Aorta (tissue), 5 donors: Measurements from ENCODE around the gene BIK. TPM values are rescaled to one million over a fixed set of nuclear protein-coding genes. Genes with fewer than 3 reads are reported as not detected.

Experiments
- ATAC-seq: fragments of 200-7000 bp; cut with Tn5 transposase; one replicate; pipeline ENCODE4 v1.9.1; 2022; ENCODE audit warnings: moderate library complexity; ENCODE audit not compliant: low FRiP score
- DNase-seq, 2 donors: peaks; one replicate each; pipeline ENCODE4 v3.0.0-alpha.2; 2020
- H3K27ac ChIP-seq, 2 donors: one replicate each; pipeline ENCODE4 v1.5.1; 2013; ENCODE audit warnings: low read length in 2 of 2, mild to moderate bottlenecking in 2 of 2, moderate library complexity in 2 of 2, control low read depth in 1 of 2, inconsistent platforms in 1 of 2, low read depth in 1 of 2
- H3K27me3 ChIP-seq, 2 donors: one replicate each; pipeline ENCODE4 v1.6.1; 2013; ENCODE audit warnings: control low read depth in 1 of 2, low read length in 1 of 2, mild to moderate bottlenecking in 1 of 2, moderate library complexity in 1 of 2; ENCODE audit not compliant: insufficient read depth in 2 of 2, control insufficient read depth in 1 of 2
- H3K36me3 ChIP-seq, 2 donors: one replicate each; pipeline ENCODE4 v1.6.1; 2013; ENCODE audit warnings: control low read depth in 1 of 2, low read length in 1 of 2, mild to moderate bottlenecking in 1 of 2; ENCODE audit not compliant: insufficient read depth in 2 of 2, control insufficient read depth in 1 of 2
- H3K4me1 ChIP-seq, 2 donors: one replicate each; pipeline ENCODE4 v1.6.1; 2013; ENCODE audit warnings: low read length in 2 of 2, control low read depth in 1 of 2, mild to moderate bottlenecking in 1 of 2, moderate library complexity in 1 of 2; ENCODE audit not compliant: insufficient read depth in 2 of 2, control insufficient read depth in 1 of 2
- H3K4me3 ChIP-seq, 2 donors: one replicate each; pipeline ENCODE4 v1.5.1; 2013; ENCODE audit warnings: low read length in 2 of 2, control low read depth in 1 of 2, mild to moderate bottlenecking in 1 of 2
- H3K9me3 ChIP-seq: one replicate; pipeline ENCODE4 v1.6.1; 2013; ENCODE audit warnings: mild to moderate bottlenecking, low read length; ENCODE audit not compliant: control insufficient read depth
- WGBS, 2 donors: extraction: QIAGEN DNeasy Blood & Tissue Kit; methylation state at CpG; one replicate each; pipeline ENCODE4 v1.1.7; 2013; 5-methylcytosine and 5-hydroxymethylcytosine counted together
- intact Hi-C, 2 donors: fragments of 100-400 bp; cut with DNase I; formaldehyde crosslinking; loops; one replicate each; pipeline versions ENCODE4 v1.14.2 to v1.15.0; 2022
- polyA plus RNA-seq, 2 donors: library from polyadenylated mRNA; stranded (reverse); fragments of 200-250 nt; gene quantifications; one replicate each; pipeline ENCODE4 v1.2.3, GENCODE V29; 2013
- total RNA-seq, 2 donors: library from RNA; stranded (reverse); fragmentation: NEBNext Ultra II Directional; extraction: Animal tissue kit (Norgen Biotek cat#: 25700); gene quantifications; one replicate each; pipeline ENCODE4 v1.2.1, GENCODE V29; 2021
- donor health status: healthy with polysubstance abuse.
- donor health status: Bipolar disorder and iron deficiency.
- donor health status: DM: no; HTN: no; CAD: no.
- donor health status: DM: no; HTN: no; CAD: no.
- donor health status: DM: yes; HTN: yes; CAD: no.

BIK gene
- total and polyA plus RNA-seq, 4 donors: 0.23 to 1.6 TPM; not detected in 2

DNA sequence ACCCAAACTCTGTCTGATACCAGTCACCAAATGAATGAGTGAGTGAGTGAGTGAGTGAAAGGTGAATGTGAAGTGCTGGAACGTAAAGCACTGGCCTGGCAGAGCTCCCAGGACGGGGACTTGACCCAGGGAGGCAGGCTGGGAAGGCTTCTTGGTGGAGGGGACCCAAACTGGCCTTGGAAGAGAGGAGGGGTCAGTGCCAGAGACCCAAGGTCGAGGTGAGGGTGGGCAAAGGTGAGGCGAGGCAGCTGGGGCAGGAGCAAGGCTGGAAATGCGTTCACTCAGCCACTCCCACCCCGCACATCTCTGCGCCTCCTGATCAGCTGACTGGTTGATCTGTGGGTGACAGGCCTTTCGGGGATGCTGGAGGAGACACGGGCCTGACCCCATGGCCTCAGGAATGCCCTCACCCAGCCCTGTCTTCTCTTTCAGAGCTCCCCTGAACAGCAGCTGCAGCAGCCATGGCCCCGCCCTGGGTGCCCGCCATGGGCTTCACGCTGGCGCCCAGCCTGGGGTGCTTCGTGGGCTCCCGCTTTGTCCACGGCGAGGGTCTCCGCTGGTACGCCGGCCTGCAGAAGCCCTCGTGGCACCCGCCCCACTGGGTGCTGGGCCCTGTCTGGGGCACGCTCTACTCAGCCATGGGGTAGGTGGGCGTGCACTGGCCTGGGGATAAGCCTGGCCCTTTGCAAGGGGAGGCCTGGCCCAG is 48.4 kb downstream of the BIK start:
- no peaks in the 10 kb centered on the region for H3K9me3 ChIP-seq
- peaks cover 0 to 1% of the 10 kb centered on the region in 2 donors for H3K36me3 ChIP-seq
- no peaks in the 10 kb centered on the region for H3K27me3 ChIP-seq
- ATAC-seq: no peak
- H3K4me3 ChIP-seq: no peak overlapping the region
- DNase-seq: no peak
- WGBS, 2 donors: 90 to 91% methylated on average over 24 of the region's 24 CpGs
- H3K4me1 ChIP-seq: no peaks in the 10 kb centered on the region
- no peak overlapping the region for H3K27ac ChIP-seq
- intact Hi-C loops: no loop called here

DNA sequence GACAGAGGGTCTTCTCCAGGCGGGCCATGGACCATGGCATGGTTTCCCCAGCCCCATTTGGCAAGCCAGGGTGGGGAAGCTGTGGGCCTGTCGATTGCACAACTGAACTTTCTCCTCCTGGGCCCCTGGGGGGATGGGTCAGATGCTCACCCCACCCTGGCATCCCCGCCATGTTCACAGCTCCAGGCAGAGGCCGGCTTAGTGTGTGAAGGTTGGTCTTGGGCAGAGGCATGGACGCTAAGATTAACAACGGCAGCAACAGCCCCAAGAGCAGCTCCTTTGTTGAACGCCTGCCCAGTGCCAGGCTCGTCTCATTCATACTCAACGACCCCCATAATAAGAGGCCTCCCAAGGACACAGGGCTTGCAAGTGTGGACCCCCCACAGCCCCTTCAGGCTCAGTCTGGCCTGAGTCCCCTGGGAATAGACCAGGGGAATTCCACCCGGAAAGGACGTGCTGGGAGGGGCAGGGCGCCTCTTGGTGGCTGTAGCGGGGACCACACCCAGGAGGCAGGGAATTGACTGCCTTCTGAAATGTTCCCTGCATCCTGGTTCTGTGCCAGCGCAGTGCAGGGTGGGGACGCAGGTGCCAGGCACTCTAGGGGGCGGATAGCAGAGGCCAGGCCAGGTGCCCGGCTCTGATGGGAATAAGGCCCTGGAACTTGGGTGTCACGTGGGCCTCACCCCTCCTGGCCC is 49.1 kb downstream of the BIK start:
- Histone ChIP-seq H3K4me1 (no peaks in the 10 kb centered on the region), H3K4me3 (no peak overlapping the region), H3K27me3 (no peaks in the 10 kb centered on the region), H3K9me3 (no peaks in the 10 kb centered on the region), H3K27ac (no peak overlapping the region), H3K36me3 (peaks cover 0 to 1% of the 10 kb centered on the region in 2 donors)
- peak in 1 of 2 donors; percentile 49 for DNase-seq
- intact Hi-C loops: no loop called here
- 73 to 80% methylated on average over 18 of the region's 18 CpGs for WGBS, 2 donors
- no peak for ATAC-seq

DNA sequence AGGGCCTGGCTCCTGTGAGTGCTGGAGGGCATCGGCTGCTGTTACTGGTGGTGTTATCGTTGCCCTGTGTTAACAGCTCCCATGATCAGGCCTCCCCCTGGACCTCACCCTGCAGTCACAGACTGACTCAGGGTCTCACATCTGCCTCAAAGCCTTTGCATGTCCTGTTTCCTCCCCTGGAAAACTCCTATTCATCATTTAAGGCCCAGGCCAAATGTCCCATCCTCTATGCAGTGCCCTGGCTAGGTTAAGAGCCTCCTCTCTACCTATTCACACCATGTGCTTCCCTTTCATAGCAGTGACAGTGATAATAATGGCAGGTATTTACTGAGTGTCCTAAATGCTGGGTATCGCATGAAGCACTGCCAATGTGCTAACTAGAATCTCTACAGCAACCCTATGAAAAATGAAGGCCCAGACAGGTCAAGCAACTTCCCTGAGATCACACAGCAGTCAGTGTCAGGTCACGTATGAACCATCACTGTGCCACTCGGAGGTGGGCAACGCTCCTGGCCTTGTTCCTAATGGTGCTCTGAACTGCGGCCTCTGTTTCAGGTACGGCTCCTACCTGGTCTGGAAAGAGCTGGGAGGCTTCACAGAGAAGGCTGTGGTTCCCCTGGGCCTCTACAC is 50.1 kb downstream of the BIK start:
- ATAC-seq: no peak
- 92 to 94% methylated on average over 8 of the region's 8 CpGs for WGBS, 2 donors
- Histone ChIP-seq H3K27ac (no peak overlapping the region), H3K9me3 (no peaks in the 10 kb centered on the region), H3K36me3 (peaks cover 0 to 1% of the 10 kb centered on the region in 2 donors), H3K27me3 (no peaks in the 10 kb centered on the region), H3K4me3 (no peak overlapping the region), H3K4me1 (no peaks in the 10 kb centered on the region)
- DNase-seq: no peak
- intact Hi-C loops: no loop called here

DNA sequence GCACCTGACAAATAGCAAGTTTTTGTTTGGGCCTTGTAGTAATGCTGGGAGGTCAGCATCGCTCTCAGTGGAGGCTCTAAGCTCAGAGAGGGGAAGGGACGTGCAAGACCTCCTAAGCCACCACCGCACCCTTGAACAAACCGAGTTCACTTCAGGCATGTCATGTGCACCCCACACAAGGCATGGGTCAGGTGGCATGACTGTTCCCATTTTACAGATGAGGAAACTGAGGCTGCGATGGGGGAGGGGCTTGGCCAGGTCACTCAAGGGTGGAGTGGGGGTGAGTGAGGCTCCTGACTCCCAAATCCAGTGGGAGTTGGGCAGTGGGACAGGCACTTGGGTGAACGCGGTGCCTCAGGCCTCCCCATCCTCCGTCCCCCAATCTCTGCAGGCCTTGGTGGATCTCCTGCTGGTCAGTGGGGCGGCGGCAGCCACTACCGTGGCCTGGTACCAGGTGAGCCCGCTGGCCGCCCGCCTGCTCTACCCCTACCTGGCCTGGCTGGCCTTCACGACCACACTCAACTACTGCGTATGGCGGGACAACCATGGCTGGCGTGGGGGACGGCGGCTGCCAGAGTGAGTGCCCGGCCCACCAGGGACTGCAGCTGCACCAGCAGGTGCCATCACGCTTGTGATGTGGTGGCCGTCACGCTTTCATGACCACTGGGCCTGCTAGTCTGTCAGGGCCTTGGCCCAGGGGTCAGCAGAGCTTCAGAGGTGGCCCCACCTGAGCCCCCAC is 52.0 kb downstream of the BIK start:
- intact Hi-C loops: no loop called here
- Histone ChIP-seq H3K27ac (no peak overlapping the region), H3K36me3 (peaks cover 0 to 1% of the 10 kb centered on the region in 2 donors), H3K4me3 (no peak overlapping the region), H3K9me3 (no peaks in the 10 kb centered on the region), H3K27me3 (no peaks in the 10 kb centered on the region), H3K4me1 (no peaks in the 10 kb centered on the region)
- DNase-seq (peak in 1 of 2 donors; percentile 41), ATAC-seq (no peak)
- WGBS, 2 donors: 95 to 96% methylated on average over 18 to 24 of the region's 24 CpGs

DNA sequence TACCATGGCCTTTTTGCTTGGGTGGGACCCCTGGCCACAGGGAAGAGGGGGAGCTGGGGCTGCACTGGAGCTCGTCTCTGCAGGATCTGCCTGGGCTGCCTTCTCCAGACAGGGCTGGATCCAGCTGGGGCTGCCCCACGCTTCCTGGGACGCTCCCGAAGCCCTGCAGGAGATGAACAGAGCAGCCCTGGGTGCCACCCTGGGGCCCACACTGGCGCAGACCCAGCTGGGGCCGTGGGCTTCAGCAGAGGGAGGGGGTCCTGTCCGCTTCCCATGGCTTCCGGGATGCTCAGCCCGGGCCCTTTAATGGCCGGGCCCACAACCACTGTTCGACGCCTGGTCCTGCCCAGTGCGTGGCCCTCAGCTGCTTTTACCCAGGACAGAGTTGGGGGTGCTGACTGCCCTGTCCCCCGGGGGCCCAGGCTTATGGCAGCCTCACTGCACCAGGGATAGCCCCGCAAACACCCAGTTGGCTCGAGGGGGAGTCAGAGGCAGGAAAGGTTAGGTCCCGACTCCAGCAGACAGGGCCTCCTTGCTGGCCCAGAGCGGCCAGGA is 52.8 kb downstream of the BIK start:
- DNase-seq (no peak), ATAC-seq (no peak)
- no peak overlapping the region for H3K27ac ChIP-seq
- no peak overlapping the region for H3K4me3 ChIP-seq
- no peaks in the 10 kb centered on the region for H3K9me3 ChIP-seq
- intact Hi-C loops: no loop called here
- H3K27me3 ChIP-seq: no peaks in the 10 kb centered on the region
- H3K36me3 ChIP-seq: peaks cover 0 to 1% of the 10 kb centered on the region in 2 donors
- H3K4me1 ChIP-seq: no peaks in the 10 kb centered on the region
- 90 to 92% methylated on average over 18 of the region's 18 CpGs for WGBS, 2 donors

DNA sequence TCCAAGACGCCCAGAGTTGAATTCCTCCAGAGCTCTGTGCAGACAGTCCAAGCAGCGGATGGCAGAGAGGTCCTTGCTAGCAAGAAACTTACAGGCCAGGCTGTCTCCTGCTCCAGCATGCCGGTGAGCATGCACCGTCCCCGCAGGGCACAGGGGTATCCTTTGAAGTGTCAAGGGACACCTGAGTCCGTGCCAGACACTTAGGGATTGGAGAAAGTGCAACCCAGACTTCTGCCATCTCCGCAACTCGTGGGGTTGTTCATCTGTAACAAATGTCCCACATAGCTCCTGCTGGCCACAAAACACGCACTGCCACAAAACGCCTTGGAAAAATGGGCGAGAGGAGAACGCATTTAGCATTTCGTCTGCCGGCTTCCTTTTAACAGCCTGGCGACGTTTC is 54.1 kb downstream of the BIK start:
- Histone ChIP-seq H3K4me1 (no peaks in the 10 kb centered on the region), H3K27ac (no peak overlapping the region), H3K9me3 (no peaks in the 10 kb centered on the region), H3K4me3 (no peak overlapping the region), H3K27me3 (no peaks in the 10 kb centered on the region), H3K36me3 (peaks cover 0 to 1% of the 10 kb centered on the region in 2 donors)
- 63 to 69% methylated on average over 16 of the region's 16 CpGs for WGBS, 2 donors
- no peak for ATAC-seq
- DNase-seq: no peak
- intact Hi-C loops: no loop called here

DNA sequence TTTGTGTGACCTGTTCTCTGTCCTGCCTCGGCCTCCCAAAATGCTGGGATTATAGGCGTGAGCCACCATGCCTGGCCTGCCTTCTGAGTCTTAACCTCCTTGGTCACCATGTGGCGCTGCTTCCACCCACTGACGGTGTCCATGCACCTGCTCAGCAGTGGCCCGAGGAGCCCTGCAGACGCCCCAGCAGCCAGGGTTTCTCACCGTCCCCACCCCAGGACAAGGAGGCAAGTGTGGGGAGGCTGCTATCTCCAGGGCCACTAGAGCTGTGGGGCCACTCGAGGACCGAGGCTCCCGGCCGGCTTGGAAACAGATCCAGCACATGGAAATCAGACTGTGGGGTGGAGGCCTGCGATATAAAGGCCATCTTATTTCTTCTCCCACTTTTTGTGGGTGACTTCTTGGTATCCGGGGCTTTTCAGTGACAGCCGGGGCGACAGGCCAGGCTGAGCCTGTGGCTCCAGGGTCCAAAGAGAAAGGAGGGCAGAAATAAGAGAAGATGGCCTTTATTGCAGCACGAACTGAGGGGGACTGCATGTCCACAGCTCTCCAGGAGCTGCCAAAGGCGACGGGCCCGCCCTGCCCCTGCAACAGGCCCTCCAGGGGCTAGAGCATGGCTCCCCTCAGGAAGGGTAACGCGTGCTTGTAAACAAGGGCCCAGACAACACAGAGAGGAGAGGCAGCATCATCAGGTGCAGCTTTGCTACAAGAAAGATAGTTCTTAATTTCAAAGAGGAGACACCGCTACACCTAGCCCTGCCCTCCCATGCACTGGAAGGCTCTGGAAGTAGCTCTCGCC is 55.8 kb downstream of the BIK start:
- Histone ChIP-seq H3K27me3 (no peaks in the 10 kb centered on the region), H3K27ac (no peak overlapping the region), H3K4me3 (no peak overlapping the region), H3K9me3 (no peaks in the 10 kb centered on the region), H3K36me3 (peaks cover 0 to 1% of the 10 kb centered on the region in 2 donors), H3K4me1 (no peaks in the 10 kb centered on the region)
- WGBS, 2 donors: 90 to 92% methylated on average over 23 of the region's 23 CpGs
- ATAC-seq (no peak), DNase-seq (peak in 1 of 2 donors; percentile 41)
- intact Hi-C loops: no loop called here
